Activated gamma-delta T cell (primary cell): Measurements from ENCODE around the gene HOXB13.
"Not testable (repeated sequence)": the region's sequence is repeated elsewhere in the genome, so short reads cannot be mapped to it uniquely, and the experiment has no call there.

Experiments
- DNase-seq: peaks from one replicate; lab custom pipeline; 2025; lab: John Stamatoyannopoulos, UW

HOXB13 gene

GRCh38 chr17:48726114-48726915, 2.2 kb downstream of the HOXB13 start:
- no peak for DNase-seq

- DNase-seq: no peak
Observed at GRCh38 chr17:48725288-48726064, 3.1 kb downstream of the HOXB13 start.

DNA sequence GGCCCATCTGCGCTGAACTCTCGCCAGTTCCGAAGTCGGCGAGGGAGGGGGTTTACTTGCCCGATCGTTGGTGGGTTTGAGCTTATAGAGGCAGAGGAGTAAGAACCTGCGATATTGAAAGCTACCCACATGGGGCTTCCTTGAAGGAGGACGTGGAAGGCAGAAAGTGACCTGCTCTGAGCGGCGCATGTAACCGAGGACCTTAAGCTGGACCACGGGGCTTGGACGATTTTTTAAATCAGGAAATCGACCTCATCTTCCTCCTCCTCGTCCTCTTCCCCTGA, 3.6 kb downstream of the HOXB13 start:
- DNase-seq: no peak

- no peak for DNase-seq
Observed at GRCh38 chr17:48724251-48725003, 4.1 kb downstream of the HOXB13 start.

DNA sequence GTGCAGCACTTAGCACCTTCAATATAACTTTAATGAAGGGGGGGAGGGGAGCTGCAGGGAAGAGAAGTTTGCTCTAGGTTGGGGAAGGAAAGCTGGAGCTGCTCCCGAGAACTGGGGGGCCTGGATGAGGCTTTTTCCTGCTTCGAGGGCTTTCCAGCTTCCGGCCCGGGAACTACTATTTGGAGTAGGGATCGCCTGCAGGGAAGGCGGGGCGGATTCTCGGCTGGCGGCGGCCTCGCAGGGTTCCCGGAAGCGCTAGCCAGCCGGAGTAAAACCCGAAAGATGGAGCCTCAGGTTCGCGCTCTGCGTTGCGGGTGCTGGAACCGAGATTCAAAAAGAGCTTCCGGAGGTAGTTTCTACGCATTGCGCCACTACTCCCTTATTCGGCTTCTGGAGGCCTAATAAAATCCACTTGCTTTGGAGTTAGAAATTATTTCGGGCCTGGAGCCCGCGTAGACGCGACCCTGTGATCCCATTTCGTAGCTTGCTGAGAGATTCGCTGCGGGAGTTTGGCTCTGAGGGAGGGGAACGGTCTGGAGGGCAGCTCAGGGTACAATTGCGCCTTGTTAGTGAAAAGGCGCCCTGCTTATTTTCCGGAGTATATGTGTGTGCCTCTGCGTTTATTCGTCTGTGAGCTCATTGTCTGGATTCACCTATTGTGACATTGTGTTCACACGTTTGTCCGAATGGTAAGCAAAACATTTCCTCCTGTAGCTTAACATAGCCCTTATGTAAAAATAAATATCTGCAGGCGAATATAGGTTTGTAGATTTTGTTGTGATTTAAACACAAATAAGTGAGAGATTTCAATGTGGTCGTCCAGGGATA, 4.9 kb downstream of the HOXB13 start:
- DNase-seq: no peak

GRCh38 chr17:48722915-48723422, 5.6 kb downstream of the HOXB13 start, which contains the start of gene PRAC2:
PRAC2 (plus strand) TSS chr17:48723185; CDS start chr17:48724411, 1,226 bp downstream.
- no peak for DNase-seq

DNA sequence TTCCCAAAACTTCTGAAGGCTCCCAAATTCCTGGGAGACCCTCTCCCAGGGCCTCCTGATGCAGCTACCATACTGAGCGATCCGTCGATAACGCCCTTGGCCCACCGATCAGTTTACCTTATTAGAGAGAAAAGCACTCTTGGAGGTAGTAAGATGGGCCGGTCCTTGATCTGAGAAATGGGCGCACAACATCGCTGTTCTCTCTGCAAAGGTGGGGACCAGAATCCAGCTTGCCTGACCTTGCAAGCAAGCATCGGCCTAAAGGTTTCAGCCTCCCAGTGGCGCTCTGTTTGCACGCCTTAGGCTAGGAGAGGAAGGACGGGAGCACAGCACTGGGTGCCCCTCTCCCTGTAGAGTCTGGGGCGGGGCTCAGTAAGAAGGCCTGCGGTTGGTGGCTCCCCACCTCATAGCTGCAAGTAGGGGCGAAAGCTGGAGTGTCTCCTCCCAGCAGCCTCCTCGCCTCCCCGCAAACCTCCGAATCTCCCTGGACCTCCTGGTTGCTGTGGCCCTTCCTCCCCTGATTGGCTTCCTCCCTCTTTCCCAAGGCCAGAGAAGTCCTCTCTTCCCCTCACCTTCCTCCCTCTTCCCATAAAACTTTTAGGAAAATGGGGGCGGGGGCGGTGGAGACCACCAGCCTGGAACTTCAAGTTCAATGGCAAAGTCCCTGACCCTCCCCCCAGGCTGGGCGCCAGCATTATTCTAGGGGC, 6.2 kb downstream of the HOXB13 start, which contains the start of gene PRAC1:
Gene PRAC1, minus strand, starts transcription at position 318 of the 707 bp plus-strand sequence. Its CDS starts 126 bp downstream, at position 192.
- no peak for DNase-seq

DNA sequence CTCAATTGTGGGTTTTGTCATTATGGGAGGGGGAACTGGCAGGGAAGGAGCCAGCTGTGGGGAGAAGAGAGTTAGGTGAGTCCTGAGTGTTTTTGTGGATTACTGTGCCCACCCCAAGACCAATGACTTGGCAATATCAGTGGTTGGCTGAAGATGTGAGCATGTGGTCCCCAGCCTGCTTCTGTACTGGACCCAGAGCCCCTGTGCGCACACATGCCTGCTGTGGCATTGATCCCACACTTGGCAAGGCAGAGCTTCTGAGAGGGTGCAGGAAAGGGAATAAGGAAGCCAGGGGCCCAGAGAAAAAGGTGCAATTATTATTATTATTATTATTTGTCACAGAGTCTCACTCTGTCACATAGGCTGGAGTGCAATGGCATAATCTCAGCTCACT, 7.5 kb downstream of the HOXB13 start:
- DNase-seq: no peak

GRCh38 chr17:48720266-48721008, 8.1 kb downstream of the HOXB13 start:
- DNase-seq: no peak

- no peak for DNase-seq
Observed at GRCh38 chr17:48719642-48720265, 8.8 kb downstream of the HOXB13 start.

DNA sequence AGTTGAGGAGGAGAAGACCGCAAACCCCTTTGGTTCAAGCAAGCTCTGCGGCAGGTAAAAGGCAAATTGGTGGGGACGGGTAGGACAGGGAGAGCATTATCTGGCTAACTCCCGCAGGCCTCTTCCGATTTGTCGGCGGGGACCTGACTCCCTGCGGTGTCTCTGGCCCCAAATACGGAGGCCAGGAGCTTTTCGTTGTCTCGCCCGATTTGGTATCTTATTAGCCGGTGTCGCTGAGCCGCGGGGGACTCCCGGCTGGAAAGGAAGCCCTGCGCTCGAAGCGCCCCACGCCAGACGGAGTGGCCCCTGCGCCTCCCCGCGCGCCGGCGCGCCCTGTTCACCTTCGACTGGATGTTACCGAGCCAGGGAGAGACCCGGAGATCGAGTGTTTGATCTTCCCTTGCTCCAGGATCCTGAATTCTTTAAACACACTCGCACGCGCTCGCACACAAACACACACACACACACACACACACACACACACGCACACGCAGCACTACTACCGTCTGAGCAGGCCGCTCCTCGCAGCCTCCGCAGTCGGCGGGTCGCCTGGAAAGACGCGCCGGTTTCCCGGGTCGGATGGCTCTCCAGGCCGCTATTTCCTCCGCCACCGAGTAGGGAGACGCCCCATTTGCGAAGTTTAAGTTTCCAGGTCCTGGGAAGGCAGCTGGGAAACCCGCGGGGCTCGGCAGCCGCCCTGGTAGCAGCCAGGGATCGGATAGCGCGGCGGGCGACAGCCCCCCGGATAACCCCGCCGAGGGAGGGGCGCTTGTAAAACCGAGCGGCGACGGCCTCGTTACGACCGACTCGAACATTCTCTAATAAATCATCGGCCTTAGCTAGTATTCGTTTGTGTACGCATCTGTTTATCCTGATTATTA, 9.5 kb downstream of the HOXB13 start:
- no peak for DNase-seq

DNA sequence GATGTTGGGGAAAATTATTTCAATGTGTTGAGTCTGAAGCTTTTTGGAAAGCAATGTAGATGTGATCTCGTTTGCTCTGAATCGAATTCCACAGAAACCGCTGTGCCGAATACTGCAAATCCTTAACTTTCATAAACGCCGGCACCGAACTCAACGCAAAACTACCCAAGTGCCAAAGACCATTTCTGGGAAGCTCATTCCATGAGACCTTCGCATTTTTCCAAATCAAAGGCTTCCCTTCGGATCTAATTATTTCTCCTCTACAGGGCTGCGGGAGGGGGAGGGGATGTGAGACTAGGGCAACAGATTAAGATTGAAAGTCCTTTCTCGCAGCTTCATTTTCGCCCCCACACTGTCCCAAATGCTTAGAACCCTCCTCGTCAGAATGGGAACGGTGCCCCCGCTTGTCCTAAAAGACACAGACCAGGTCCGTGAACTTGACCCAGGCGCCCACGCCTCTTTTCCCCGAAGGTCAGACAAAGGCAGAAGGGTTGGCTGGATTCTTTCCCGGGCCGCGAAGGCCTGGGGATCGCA, 10.3 kb downstream of the HOXB13 start:
- no peak for DNase-seq

DNA sequence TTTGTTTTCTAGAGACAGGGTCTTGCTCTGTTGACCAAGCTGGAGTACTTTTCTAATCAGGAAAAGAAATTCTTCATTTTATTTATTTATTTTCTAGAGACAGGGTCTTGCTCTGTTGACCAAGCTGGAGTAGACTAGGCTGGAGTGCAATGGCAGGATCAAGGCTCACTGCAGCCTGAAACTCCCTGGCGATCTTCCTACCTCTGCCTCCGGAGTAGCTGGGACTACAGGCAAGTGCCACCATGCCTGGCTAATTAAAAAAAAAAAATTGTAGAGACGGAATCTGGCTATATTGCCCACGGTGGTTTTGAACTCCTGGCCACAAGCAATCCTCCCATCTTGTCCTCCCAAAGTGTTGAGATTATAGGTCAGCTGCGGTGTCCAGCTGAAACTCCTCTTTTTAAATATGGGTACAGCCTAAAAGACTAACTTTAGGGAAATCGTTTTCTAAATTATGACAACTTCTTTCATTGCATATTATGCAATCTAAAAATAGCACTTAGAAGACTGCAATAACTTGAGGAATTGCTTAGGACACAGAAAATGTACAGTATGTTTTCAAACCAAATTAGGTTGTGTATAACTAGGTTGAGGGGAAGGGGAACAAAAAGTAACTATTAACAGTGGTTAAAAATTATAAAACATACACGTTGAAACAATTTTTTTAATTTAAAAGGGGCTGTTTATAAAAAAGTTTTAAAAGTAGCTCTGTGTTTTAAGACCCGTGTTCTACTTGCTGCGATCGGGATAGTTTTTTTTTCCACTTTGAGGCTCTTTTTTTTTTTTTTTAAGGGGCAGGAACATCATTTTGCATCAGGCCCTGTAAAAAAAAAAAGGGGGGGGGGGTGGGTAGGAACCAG, 11.0 kb downstream of the HOXB13 start:
- DNase-seq: no peak

DNA sequence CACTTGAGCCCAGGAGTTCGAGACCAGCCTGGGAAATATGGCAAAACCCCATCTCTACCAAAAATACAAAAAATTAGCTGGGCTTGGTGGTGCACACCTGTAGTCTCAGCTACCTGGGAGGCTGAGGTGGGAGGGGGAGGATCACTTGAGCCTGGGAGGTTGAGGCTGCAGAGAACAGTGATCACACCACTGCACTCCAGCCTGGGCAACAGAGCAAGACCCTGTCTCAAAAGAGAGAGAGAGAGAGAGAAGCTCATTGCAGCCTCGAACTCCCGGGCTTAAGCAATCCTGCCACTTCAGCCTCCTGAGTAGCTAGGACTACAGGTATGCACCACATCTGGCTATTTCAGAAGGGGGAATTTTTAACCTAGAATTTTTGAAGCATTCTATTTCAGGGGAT, 12.0 kb downstream of the HOXB13 start:
- not testable (repeated sequence) for DNase-seq

DNA sequence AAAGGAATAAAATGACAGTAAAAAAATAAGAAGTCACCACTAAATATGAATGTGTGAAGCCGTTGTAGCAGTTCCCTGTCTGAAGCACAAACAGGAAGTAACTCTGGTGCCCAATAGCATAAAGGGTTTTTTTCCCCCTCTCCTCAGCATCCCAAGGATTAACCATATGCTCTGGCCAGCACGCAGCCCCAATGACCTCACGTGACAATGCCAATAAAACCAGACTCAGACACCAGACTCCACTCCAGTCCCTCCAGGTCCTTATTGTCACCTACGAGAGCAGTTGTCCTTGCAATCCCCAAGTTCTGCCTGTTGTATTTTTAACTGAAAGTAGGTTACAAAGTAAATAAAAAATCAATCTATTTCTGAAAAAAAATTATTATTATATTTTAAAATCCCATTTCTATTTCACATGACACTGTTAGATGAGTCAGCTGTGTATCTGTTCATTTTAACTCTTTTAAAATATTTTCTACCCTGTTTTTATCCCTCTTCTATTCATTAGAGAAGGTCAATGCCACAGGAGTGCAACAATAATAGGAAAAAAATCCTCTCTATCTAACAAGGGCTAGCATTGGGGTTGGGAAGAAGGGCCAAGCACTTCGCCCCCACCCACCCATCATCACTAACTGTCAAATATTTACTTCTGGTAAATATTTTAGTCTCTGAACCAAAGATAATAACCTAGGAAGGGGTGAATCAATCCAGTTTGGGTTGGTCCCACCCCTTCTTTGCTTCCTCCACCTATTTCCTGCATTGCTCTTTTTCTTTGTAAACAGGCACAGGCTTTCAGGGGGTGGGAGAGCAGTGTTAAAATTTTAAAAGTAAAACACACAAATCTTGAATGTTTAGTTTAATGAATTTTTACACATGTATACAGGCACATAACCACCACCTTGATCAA, 12.8 kb downstream of the HOXB13 start:
- no peak for DNase-seq

- DNase-seq: no peak
Observed at GRCh38 chr17:48711128-48711527, 17.4 kb downstream of the HOXB13 start.
